H1 (cell line): ENCODE results near the gene SMG1. TPM values are rescaled to one million over a fixed set of nuclear protein-coding genes. Genes with fewer than 3 reads are reported as not detected.

Experiments used
- CTCF ChIA-PET: fragments of 300-600 bp; sonication (Branson Sonifier 250); formaldehyde crosslinking; loops from one replicate; lab custom pipeline; 2021; ENCODE audit not compliant: partially characterized antibody; lab: Charles Lee
- POLR2A ChIA-PET: fragments of 300-600 bp; sonication (Branson Sonifier 250); formaldehyde crosslinking; loops from one replicate; lab custom pipeline; 2021; ENCODE audit warnings: inconsistent platforms; ENCODE audit not compliant: partially characterized antibody; lab: Charles Lee
- DNase-seq, 2 experiments: peaks; one replicate each; pipeline versions ENCODE4 v3.0.0 to v3.0.0-alpha.2; 2010 to 2022; ENCODE audit warnings: low spot score in 2 of 2, low read depth in 1 of 2, mixed read lengths in 1 of 2
- FAIRE-seq: peaks from 2 replicates; lab custom pipeline; 2011; peaks lifted over from hg19 to GRCh38; lab: Jason Lieb, UNC
- H2AFZ ChIP-seq: 2 replicates; pipeline ENCODE4 v1.8.1; 2012; ENCODE audit warnings: low read length, inconsistent platforms
- H2AK5ac ChIP-seq: 2 replicates; pipeline ENCODE4 v1.6.1; 2013; ENCODE audit warnings: low read depth, low read length
- H2BK120ac ChIP-seq: replicated peaks from 2 replicates; pipeline ENCODE3; 2013; ENCODE audit warnings: low read depth, low read length, inconsistent platforms
- H2BK12ac ChIP-seq: 2 replicates; pipeline ENCODE4 v1.6.1; 2013; ENCODE audit warnings: low read depth, low read length
- H2BK15ac ChIP-seq: 2 replicates; pipeline ENCODE4 v1.6.1; 2013; ENCODE audit warnings: low read length
- H2BK20ac ChIP-seq: 2 replicates; pipeline ENCODE4 v1.6.1; 2013; ENCODE audit warnings: low read length
- H2BK5ac ChIP-seq: 2 replicates; pipeline ENCODE4 v1.6.1; 2013; ENCODE audit warnings: low read depth, low read length
- H3K14ac ChIP-seq: 2 replicates; pipeline ENCODE4 v1.6.1; 2013; ENCODE audit warnings: inconsistent platforms; ENCODE audit not compliant: insufficient read length
- H3K18ac ChIP-seq: 2 replicates; pipeline ENCODE4 v1.6.1; 2013; ENCODE audit warnings: low read length; ENCODE audit errors: extremely low read depth
- H3K23ac ChIP-seq: 2 replicates; pipeline ENCODE4 v1.6.1; 2013; ENCODE audit warnings: inconsistent platforms; ENCODE audit not compliant: insufficient read length
- H3K23me2 ChIP-seq: 2 replicates; pipeline ENCODE4 v1.6.1; 2013; ENCODE audit warnings: low read depth, low read length
- H3K27ac ChIP-seq: 2 replicates; pipeline ENCODE4 v1.6.1; 2011; ENCODE audit warnings: low read depth, low read length, inconsistent platforms
- H3K27me3 ChIP-seq, 4 experiments: replicated peaks in 1 of 4; 1 replicate in 1 of 4; 2 replicates in 3 of 4; pipeline versions ENCODE4 v1.6.1 to v1.8.1; 2011 to 2013; ENCODE audit warnings: low read length in 3 of 4, mild to moderate bottlenecking in 3 of 4, inconsistent platforms in 2 of 4, mixed read lengths in 2 of 4, moderate library complexity in 1 of 4; ENCODE audit not compliant: control insufficient read depth in 3 of 4, insufficient read depth in 3 of 4; ENCODE audit errors: extremely low read depth in 1 of 4
- H3K36me3 ChIP-seq, 4 experiments: 2 replicates each; pipeline versions ENCODE4 v1.6.1 to v1.8.1; 2011 to 2013; ENCODE audit warnings: mild to moderate bottlenecking in 4 of 4, low read length in 3 of 4, moderate library complexity in 2 of 4, control low read depth in 1 of 4, inconsistent platforms in 1 of 4; ENCODE audit not compliant: insufficient read depth in 4 of 4, control insufficient read depth in 2 of 4
- H3K4ac ChIP-seq: replicated peaks from 2 replicates; pipeline ENCODE3; 2013; ENCODE audit warnings: low read length, low read depth, mixed read lengths, inconsistent platforms; ENCODE audit not compliant: insufficient read length
- H3K4me1 ChIP-seq, 4 experiments: replicated peaks in 1 of 4; 1 replicate in 1 of 4; 2 replicates in 3 of 4; pipeline versions ENCODE4 v1.6.1 to v1.8.1; 2011 to 2013; ENCODE audit warnings: low read length in 3 of 4, inconsistent platforms in 2 of 4, mixed read lengths in 1 of 4; ENCODE audit not compliant: insufficient read depth in 4 of 4, control insufficient read depth in 3 of 4
- H3K4me2 ChIP-seq, 2 experiments: 2 replicates each; pipeline versions ENCODE4 v1.6.1 to v1.8.1; 2011 to 2013; ENCODE audit warnings: low read depth in 2 of 2, low read length in 2 of 2, control low read depth in 1 of 2, inconsistent platforms in 1 of 2, mild to moderate bottlenecking in 1 of 2; ENCODE audit not compliant: insufficient read depth in 1 of 2
- H3K4me3 ChIP-seq, 4 experiments: fragments of 200-600, 300-600 bp in 1 of 4; sonication (generic), shearing (Covaris generic), sonication (Bioruptor Twin) in 1 of 4; 2 replicates each; pipeline versions ENCODE4 v1.5.1 to v1.8.1; 2011 to 2016; ENCODE audit warnings: low read length in 4 of 4, low read depth in 3 of 4, control low read depth in 2 of 4, inconsistent platforms in 2 of 4, mild to moderate bottlenecking in 2 of 4, mixed read lengths in 1 of 4, moderate library complexity in 1 of 4; ENCODE audit not compliant: insufficient read depth in 2 of 4; ENCODE audit errors: extremely low read depth in 1 of 4
- H3K56ac ChIP-seq: replicated peaks from 2 replicates; pipeline ENCODE3; 2013; ENCODE audit warnings: low read depth, mild to moderate bottlenecking, mixed read lengths, low read length, inconsistent platforms; ENCODE audit not compliant: insufficient read length
- H3K79me1 ChIP-seq: 2 replicates; pipeline ENCODE4 v1.6.1; 2013; ENCODE audit warnings: low read depth, low read length, control low read depth
- H3K79me2 ChIP-seq, 2 experiments: 2 replicates each; pipeline versions ENCODE4 v1.6.1 to v1.8.1; 2012 to 2013; ENCODE audit warnings: low read length in 2 of 2, mild to moderate bottlenecking in 2 of 2, inconsistent platforms in 1 of 2; ENCODE audit not compliant: insufficient read depth in 2 of 2, control insufficient read depth in 1 of 2
- H3K9ac ChIP-seq, 4 experiments: replicated peaks in 1 of 4; 1 replicate in 1 of 4; 2 replicates in 3 of 4; pipeline versions ENCODE4 v1.6.1 to v1.8.1; 2011 to 2013; ENCODE audit warnings: low read depth in 3 of 4, low read length in 3 of 4, control low read depth in 2 of 4, mild to moderate bottlenecking in 2 of 4, moderate library complexity in 2 of 4, inconsistent platforms in 1 of 4; ENCODE audit errors: extremely low read depth in 1 of 4
- H3K9me3 ChIP-seq, 2 experiments: 2 replicates each; pipeline versions ENCODE4 v1.6.1 to v1.8.1; 2012 to 2013; ENCODE audit warnings: mild to moderate bottlenecking in 2 of 2, moderate library complexity in 2 of 2, control low read depth in 1 of 2, inconsistent platforms in 1 of 2, low read depth in 1 of 2, low read length in 1 of 2, mixed read lengths in 1 of 2; ENCODE audit not compliant: insufficient read depth in 2 of 2
- H4K20me1 ChIP-seq, 2 experiments: replicated peaks in 1 of 2; 2 replicates each; pipeline versions ENCODE3 to v1.8.1; 2011 to 2013; ENCODE audit warnings: inconsistent platforms in 2 of 2, low read length in 2 of 2, mild to moderate bottlenecking in 1 of 2; ENCODE audit not compliant: insufficient read depth in 2 of 2, control insufficient read depth in 1 of 2
- H4K5ac ChIP-seq: 2 replicates; pipeline ENCODE4 v1.6.1; 2013; ENCODE audit warnings: low read length, low read depth, mixed read lengths, inconsistent platforms; ENCODE audit not compliant: insufficient read length
- H4K8ac ChIP-seq: 2 replicates; pipeline ENCODE4 v1.8.0; 2013; ENCODE audit warnings: mild to moderate bottlenecking, moderate library complexity, low read length, inconsistent platforms; ENCODE audit not compliant: insufficient read depth; ENCODE audit errors: extremely low read depth
- H4K91ac ChIP-seq: replicated peaks from 2 replicates; pipeline ENCODE3; 2013; ENCODE audit warnings: low read length, mixed read lengths, inconsistent platforms; ENCODE audit not compliant: insufficient read length
- NANOG ChIP-seq: IDR thresholded peaks from 2 replicates; pipeline ENCODE4 v1.6.1; 2011; ENCODE audit warnings: low read length, low read depth, mild to moderate bottlenecking, inconsistent platforms; ENCODE audit not compliant: insufficient read depth, poor library complexity, severe bottlenecking
- POLR2AphosphoS5 ChIP-seq: IDR thresholded peaks from 2 replicates; pipeline ENCODE4 v1.6.1; 2011; ENCODE audit warnings: low read depth, low read length
- RNF2 ChIP-seq: fragments of 200-900, 300-1000 bp; sonication (generic); IDR thresholded peaks from 2 replicates; pipeline ENCODE4 v1.7.1; 2016; ENCODE audit warnings: borderline replicate concordance, low read depth, mild to moderate bottlenecking, antibody characterized with exemption, low read length; ENCODE audit not compliant: poor library complexity, severe bottlenecking; ENCODE audit errors: missing control alignments
- WGBS, 2 experiments: shearing (Covaris generic) in 1 of 2; methylation state at CpG; one replicate each; pipeline versions ENCODE4 v1.1.6 to v1.1.7; 2013 to 2015; ENCODE audit warnings: low lambda C conversion rate in 2 of 2, mixed read lengths in 2 of 2, inconsistent platforms in 1 of 2, low coverage in 1 of 2, missing lambda C conversion rate in 1 of 2; ENCODE audit not compliant: insufficient replicate concordance in 2 of 2, insufficient coverage in 1 of 2, insufficient read length in 1 of 2; ENCODE audit errors: extremely low coverage in 1 of 2, missing lambda C conversion rate in 1 of 2; 5-methylcytosine and 5-hydroxymethylcytosine counted together
- polyA plus RNA-seq, 7 experiments: library from polyadenylated mRNA; depleted of rRNA in 3 of 7; stranded (reverse) in 5 of 7; unstranded in 2 of 7; fragments of >200 nt in 5 of 7; fragments of 200-250 nt in 2 of 7; gene quantifications; 1 replicate in 5 of 7; 2 replicates in 1 of 7; 4 replicates in 1 of 7; pipeline versions ENCODE4 v1.2.1 to v1.2.3, GENCODE V29; 2011 to 2013; ENCODE audit warnings: missing spikeins in 2 of 7, mixed read lengths in 2 of 7
- total RNA-seq: library from RNA; stranded (reverse); fragmentation: NEBNext Ultra II Directional; extraction: Animal tissue kit (Norgen Biotek cat#: 25700); gene quantifications from 2 replicates; pipeline ENCODE4 v1.2.1, GENCODE V29; 2021

The SMG1 gene
- total and polyA plus RNA-seq, 2 of the 8 experiments (the other 6 are each of a cell fraction or from before 2014, with no cell fraction given) = 14.9 to 90.6 TPM

DNA sequence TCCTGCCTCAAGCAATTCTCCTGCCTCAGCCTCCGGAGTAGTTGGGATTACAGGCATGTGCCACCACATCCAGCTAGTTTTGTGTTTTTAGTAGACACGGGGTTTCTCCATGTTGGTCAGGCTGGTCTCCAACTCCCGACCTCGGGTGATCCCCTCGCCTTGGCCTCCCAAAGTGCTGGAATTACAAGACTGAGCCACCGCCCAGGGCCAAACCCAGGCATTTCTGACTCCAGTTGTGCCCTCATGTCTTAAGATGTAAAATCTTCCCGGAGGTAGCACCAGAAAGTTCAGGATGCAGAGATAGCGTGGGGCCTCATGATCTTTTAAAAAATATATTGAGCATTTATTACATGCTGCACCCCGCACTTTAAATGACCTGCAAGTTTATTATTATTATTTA is 12.8 kb upstream of the SMG1 start:
- CTCF ChIA-PET = interaction anchor here (0.9 to 1.1 kb wide), 3 partner anchors 8 to 15 kb away, joined by 3 to 5 read pairs (median 4); no protein-coding TSS in a partner anchor
- no peak for FAIRE-seq
- 95% methylated on average over 9 of the region's 9 CpGs; no CpG with 5 or more reads in 1 of the 2 experiments for WGBS, 2 experiments

More for the DNA sequence above, 12.8 kb upstream of the SMG1 start:
- no peak overlapping the region for H2AFZ ChIP-seq
- DNase-seq = no peak
- no peak overlapping the region for H2BK120ac ChIP-seq
- no peaks in the 10 kb centered on the region for H3K79me1 ChIP-seq
- H2BK12ac ChIP-seq = no peak overlapping the region
- no peaks in the 10 kb centered on the region for H3K4me1 ChIP-seq
- no peaks in the 10 kb centered on the region for H3K27me3 ChIP-seq
- TF ChIP-seq RNF2 (no peak), NANOG (no peak), POLR2AphosphoS5 (no peak)
- no peaks in the 10 kb centered on the region for H4K20me1 ChIP-seq
- H3K79me2 ChIP-seq = no peaks in the 10 kb centered on the region
- no peak overlapping the region for H3K4ac ChIP-seq
- H2AK5ac ChIP-seq = no peak overlapping the region
- no peak overlapping the region for H4K5ac ChIP-seq
- POLR2A ChIA-PET = no interaction called here
- no peaks in the 10 kb centered on the region for H3K9me3 ChIP-seq
- no peaks in the 10 kb centered on the region for H3K23me2 ChIP-seq
- no peak overlapping the region for H3K9ac ChIP-seq
- no peak overlapping the region for H2BK20ac ChIP-seq
- H3K56ac ChIP-seq = no peak overlapping the region
- no peaks in the 10 kb centered on the region for H3K36me3 ChIP-seq
- H3K18ac ChIP-seq = no peak overlapping the region
- no peak overlapping the region for H3K27ac ChIP-seq
- no peak overlapping the region for H2BK15ac ChIP-seq
- no peak overlapping the region for H4K91ac ChIP-seq
- no peak overlapping the region for H3K4me3 ChIP-seq
- no peak overlapping the region for H3K4me2 ChIP-seq
- no peak overlapping the region for H4K8ac ChIP-seq
- H2BK5ac ChIP-seq = no peak overlapping the region
- H3K14ac ChIP-seq = no peak overlapping the region
- H3K23ac ChIP-seq = no peak overlapping the region
